Activated CD4-positive, alpha-beta T cell treated with anti-CD3 and anti-CD28 coated beads, Interleukin-2, amount 10 ng/mL, durations not matched to agents 7 days and 5 days (primary cell): ENCODE data around the gene COL2A1. TPM values are rescaled to one million over a fixed set of nuclear protein-coding genes. Genes with fewer than 3 reads are reported as not detected.
"Not testable (repeated sequence)": the region's sequence is repeated elsewhere in the genome, so short reads cannot be mapped to it uniquely, and the experiment has no call there.

Experiments
- CTCF ChIA-PET: fragments of 350-600 bp; sonication (Branson Sonifier 250); formaldehyde crosslinking; loops from one replicate; lab custom pipeline; 2021; ENCODE audit warnings: antibody characterized with exemption; lab: Charles Lee
- POLR2A ChIA-PET: fragments of 350-600 bp; sonication (Branson Sonifier 250); formaldehyde crosslinking; loops from one replicate; lab custom pipeline; 2021; ENCODE audit warnings: antibody characterized with exemption; lab: Charles Lee
- DNase-seq: peaks from one replicate; pipeline ENCODE4 v3.0.0-alpha.2; 2020
- H3K27ac Mint-ChIP-seq: one replicate; pipeline ENCODE4 v1.8.0; 2021; ENCODE audit warnings: mild to moderate bottlenecking, moderate library complexity, mixed read lengths
- H3K27me3 Mint-ChIP-seq: one replicate; pipeline ENCODE4 v1.8.0; 2021; ENCODE audit warnings: mixed read lengths
- H3K36me3 Mint-ChIP-seq: one replicate; pipeline ENCODE4 v1.8.0; 2021; ENCODE audit warnings: low read depth, mixed read lengths
- H3K4me1 Mint-ChIP-seq: one replicate; pipeline ENCODE4 v1.8.0; 2021; ENCODE audit warnings: mixed read lengths
- H3K4me3 Mint-ChIP-seq: one replicate; pipeline ENCODE4 v1.8.0; 2021; ENCODE audit warnings: mild to moderate bottlenecking, moderate library complexity, mixed read lengths
- H3K9me3 Mint-ChIP-seq: one replicate; pipeline ENCODE4 v1.8.0; 2021; ENCODE audit warnings: mixed read lengths
- total RNA-seq, 2 experiments: library from RNA; stranded (reverse); gene quantifications; one replicate each; pipeline ENCODE4 v1.2.3, GENCODE V29; 2021

Gene COL2A1
- total RNA-seq, 2 experiments from 2014 or later, result not detected

- CTCF ChIA-PET, result interaction anchor here (0.6 kb wide), 1 partner anchor 135 kb away, joined by 9 read pairs; no protein-coding TSS in a partner anchor
- Mint-ChIP-seq H3K27ac (no peak overlapping the region), H3K4me1 (no peaks in the 10 kb centered on the region), H3K36me3 (no peaks in the 10 kb centered on the region), H3K9me3 (no peaks in the 10 kb centered on the region), H3K4me3 (no peak overlapping the region), H3K27me3 (no peaks in the 10 kb centered on the region)
- POLR2A ChIA-PET, result no interaction called here
- DNase-seq, result no peak
Measured at GRCh38 chr12:47975036-47975620, 29.1 kb downstream of the COL2A1 start.

- POLR2A ChIA-PET, result no interaction called here
- Mint-ChIP-seq H3K4me3 (no peak overlapping the region), H3K27me3 (no peaks in the 10 kb centered on the region), H3K4me1 (no peaks in the 10 kb centered on the region), H3K36me3 (no peaks in the 10 kb centered on the region), H3K27ac (no peak overlapping the region), H3K9me3 (no peaks in the 10 kb centered on the region)
- no peak for DNase-seq
- CTCF ChIA-PET, result interaction anchor here (0.9 kb wide), 1 partner anchor 8 kb away, joined by 5 read pairs; no protein-coding TSS in a partner anchor
Measured at GRCh38 chr12:47973870-47974269, 30.4 kb downstream of the COL2A1 start.

DNA sequence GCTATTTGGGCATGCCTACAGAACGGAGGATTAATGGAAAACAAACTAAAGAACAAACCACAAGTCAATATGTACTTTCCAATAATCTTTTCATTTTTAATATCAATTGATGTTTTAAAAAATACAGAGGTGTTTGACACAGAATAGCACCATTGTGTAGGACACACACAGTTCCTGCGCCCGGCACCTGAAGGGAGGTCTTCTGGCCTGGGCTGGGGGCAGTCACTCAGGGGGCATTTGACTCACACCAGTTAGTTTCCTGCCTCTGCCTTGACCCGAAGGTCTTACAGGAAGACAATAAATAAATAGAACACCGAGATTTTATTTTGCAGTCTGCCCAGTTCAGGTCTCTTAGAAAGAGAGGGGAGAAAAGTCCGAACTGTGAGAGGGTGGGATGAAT lies 31.4 kb downstream of the COL2A1 start:
- H3K9me3 Mint-ChIP-seq, result no peaks in the 10 kb centered on the region
- no peak for DNase-seq
- ChIA-PET POLR2A (no interaction called here), CTCF (interaction anchor here (1.5 kb wide), 1 partner anchor 9 kb away, joined by 3 read pairs; the partner anchor contains the start of gene TMEM106C)
- no peak overlapping the region for H3K4me3 Mint-ChIP-seq
- no peaks in the 10 kb centered on the region for H3K4me1 Mint-ChIP-seq
- H3K27me3 Mint-ChIP-seq, result no peaks in the 10 kb centered on the region
- H3K36me3 Mint-ChIP-seq, result peaks cover 6% of the 10 kb centered on the region
- no peak overlapping the region for H3K27ac Mint-ChIP-seq

DNA sequence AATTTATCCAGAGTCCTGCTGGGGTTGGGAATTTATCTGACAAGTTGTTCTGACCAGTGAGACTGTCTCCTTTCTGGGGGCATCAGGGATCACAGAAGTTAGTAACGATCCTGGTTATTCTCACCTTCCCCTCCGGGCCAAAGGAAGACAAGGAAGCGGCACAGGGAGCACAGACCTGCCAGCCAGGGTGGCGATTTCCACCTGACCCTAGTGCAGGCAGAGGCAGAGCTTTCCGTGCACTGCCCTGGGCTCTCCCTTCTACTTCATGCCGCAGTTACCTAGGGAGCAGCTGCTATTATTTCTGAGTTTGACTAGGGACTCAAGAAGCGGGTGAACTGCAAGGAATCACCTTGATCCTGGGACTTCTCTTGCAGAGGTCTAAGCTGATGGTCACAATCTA lies 33.4 kb downstream of the COL2A1 start:
- ChIA-PET POLR2A (no interaction called here), CTCF (interaction anchor here (0.5 to 1.5 kb wide), 6 partner anchors 7 to 35 kb away, joined by 3 to 5 read pairs (median 3); partner anchors contain the start of gene TMEM106C)
- Mint-ChIP-seq H3K27me3 (no peaks in the 10 kb centered on the region), H3K4me3 (no peak overlapping the region), H3K36me3 (peaks cover 23% of the 10 kb centered on the region), H3K27ac (peak overlapping the region; percentile 6), H3K9me3 (no peaks in the 10 kb centered on the region), H3K4me1 (peaks cover 12% of the 10 kb centered on the region)
- DNase-seq, result no peak

- Mint-ChIP-seq H3K36me3 (peaks cover 31% of the 10 kb centered on the region), H3K9me3 (no peaks in the 10 kb centered on the region), H3K27me3 (no peaks in the 10 kb centered on the region), H3K4me3 (no peak overlapping the region), H3K4me1 (peaks cover 22% of the 10 kb centered on the region), H3K27ac (no peak overlapping the region)
- ChIA-PET POLR2A (no interaction called here), CTCF (interaction anchor here (0.5 to 0.9 kb wide), 3 partner anchors 9 to 65 kb away, joined by 3 read pairs; partner anchors contain the start of gene VDR)
- no peak for DNase-seq
Measured at GRCh38 chr12:47969845-47970244, 34.4 kb downstream of the COL2A1 start.

DNA sequence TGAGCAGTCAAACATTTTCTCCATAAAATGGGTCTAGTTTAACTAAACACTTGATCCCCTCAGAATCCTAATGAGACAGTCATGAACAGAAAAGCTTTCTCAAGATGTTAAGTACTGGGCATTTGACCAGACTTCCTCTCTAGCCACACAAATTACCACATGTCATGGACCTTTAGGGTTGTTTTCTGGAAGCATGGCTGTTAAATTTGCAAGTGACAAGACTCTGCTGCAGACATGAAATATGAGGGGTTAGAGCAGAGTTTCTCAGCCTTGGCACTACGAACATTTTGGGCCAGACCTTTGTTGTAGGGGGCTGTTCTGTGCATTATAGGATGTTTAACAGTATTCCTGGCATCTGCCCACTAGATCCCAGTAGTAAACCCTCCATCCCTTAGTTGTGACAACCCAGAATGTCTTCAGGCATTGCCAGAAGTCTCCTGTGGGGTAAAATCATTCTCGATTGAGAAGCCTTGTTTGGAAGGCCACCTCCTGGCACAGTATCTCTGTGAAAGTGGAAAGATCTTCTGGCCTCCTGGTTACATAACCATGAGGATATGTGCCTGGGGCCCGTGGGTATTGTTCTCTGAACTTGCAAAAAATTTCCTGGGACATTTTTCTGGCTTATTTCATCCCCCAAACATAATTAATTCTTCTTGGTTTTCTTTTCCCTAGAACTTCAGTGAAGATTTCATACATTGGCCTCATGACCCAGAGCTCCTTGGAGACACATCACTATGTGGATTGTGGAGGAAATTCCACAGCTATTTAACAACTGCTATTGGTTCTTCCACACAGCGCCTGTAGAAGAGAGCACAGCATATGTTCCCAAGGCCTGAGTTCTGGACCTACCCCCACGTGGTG lies 36.6 kb downstream of the COL2A1 start:
- H3K9me3 Mint-ChIP-seq, result no peaks in the 10 kb centered on the region
- no peaks in the 10 kb centered on the region for H3K27me3 Mint-ChIP-seq
- peaks cover 38% of the 10 kb centered on the region for H3K4me1 Mint-ChIP-seq
- ChIA-PET CTCF (interaction anchor here (0.6 to 1.4 kb wide), 4 partner anchors 13 to 204 kb away, joined by 3 to 5 read pairs (median 3); no protein-coding TSS in a partner anchor), POLR2A (no interaction called here)
- no peak for DNase-seq
- H3K36me3 Mint-ChIP-seq, result peaks cover 42% of the 10 kb centered on the region
- no peak overlapping the region for H3K4me3 Mint-ChIP-seq
- H3K27ac Mint-ChIP-seq, result no peak overlapping the region

DNA sequence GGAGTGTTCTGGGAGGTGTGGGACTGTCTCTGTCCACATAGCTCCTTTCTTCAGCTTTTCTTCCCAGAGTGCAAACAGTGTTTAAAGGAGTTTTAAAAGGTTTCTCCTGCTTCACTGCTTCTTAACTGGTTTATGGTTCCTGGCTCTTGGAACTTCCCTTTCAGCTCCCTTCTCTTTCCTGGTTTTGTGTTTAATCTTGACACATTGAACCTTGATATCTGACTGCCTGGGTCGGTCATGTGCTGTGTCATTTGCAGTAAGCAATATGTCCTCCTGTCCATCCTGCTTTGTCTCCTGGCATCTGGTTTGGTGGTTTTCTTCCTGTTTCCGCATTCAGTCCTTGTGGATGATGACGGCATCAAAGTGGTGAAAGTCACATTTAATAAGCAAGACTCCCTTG lies 38.7 kb downstream of the COL2A1 start:
- ChIA-PET CTCF (interaction anchor here (1.0 to 1.7 kb wide), 3 partner anchors 8 to 60 kb away, joined by 3 to 6 read pairs (median 5); partner anchors contain the start of gene VDR), POLR2A (no interaction called here)
- Mint-ChIP-seq H3K4me3 (no peak overlapping the region), H3K27ac (no peak overlapping the region), H3K9me3 (no peaks in the 10 kb centered on the region), H3K27me3 (peaks cover 15% of the 10 kb centered on the region), H3K36me3 (peaks cover 42% of the 10 kb centered on the region), H3K4me1 (peaks cover 38% of the 10 kb centered on the region)
- no peak for DNase-seq

GRCh38 chr12:47964106-47964728 lies 40.1 kb downstream of the COL2A1 start:
- Mint-ChIP-seq H3K4me1 (peaks cover 38% of the 10 kb centered on the region), H3K27me3 (peaks cover 24% of the 10 kb centered on the region), H3K27ac (peak overlapping the region; percentile 86), H3K9me3 (peaks cover 5% of the 10 kb centered on the region), H3K4me3 (peak overlapping the region; percentile 96), H3K36me3 (peaks cover 42% of the 10 kb centered on the region)
- ChIA-PET POLR2A (no interaction called here), CTCF (interaction anchor here (0.7 to 1.8 kb wide), 16 partner anchors 8 to 272 kb away, joined by 3 to 6 read pairs (median 4); partner anchors contain the start of gene VDR)
- peak; percentile 11 for DNase-seq

GRCh38 chr12:47963340-47964040 lies 40.8 kb downstream of the COL2A1 start, which contains the start of gene TMEM106C:
Gene TMEM106C (plus strand): TSS chr12:47963596. CDS start chr12:47964237, 641 bp downstream.
- Mint-ChIP-seq H3K4me1 (peaks cover 38% of the 10 kb centered on the region), H3K4me3 (peak within 1 kb of the TSS; percentile 96), H3K27ac (peak within 1 kb of the TSS; percentile 86), H3K27me3 (peaks cover 24% of the 10 kb centered on the region), H3K36me3 (peaks cover 42% of the 10 kb centered on the region), H3K9me3 (peaks cover 6% of the 10 kb centered on the region)
- ChIA-PET POLR2A (no interaction called here), CTCF (interaction anchor here (0.6 to 2.9 kb wide), 25 partner anchors 8 to 271 kb away, joined by 3 to 7 read pairs (median 4); no protein-coding TSS in a partner anchor)
- peak; percentile 91 for DNase-seq

DNA sequence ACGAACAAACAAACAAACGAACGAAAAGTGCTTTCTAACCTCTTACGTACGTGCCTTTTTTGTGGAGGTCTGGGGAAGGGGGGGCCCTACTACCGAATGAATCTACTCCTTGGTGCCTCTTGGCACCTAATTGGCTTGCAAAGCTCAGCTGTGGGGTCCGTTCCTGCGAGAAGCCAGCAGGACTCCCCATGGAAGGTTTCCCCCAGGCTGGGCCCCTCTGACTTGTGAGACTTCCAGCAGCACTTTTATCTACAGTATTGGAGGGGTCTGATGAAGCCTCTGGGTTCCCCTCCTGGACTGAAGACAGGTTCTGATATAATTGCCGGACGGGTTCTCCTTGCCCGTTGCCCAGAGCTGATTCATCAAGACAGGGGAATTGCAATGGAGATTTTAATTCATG lies 42.1 kb downstream of the COL2A1 start:
- ChIA-PET CTCF (interaction anchor here (1.4 to 2.9 kb wide), 2 partner anchors 49 to 236 kb away, joined by 3 to 7 read pairs; no protein-coding TSS in a partner anchor), POLR2A (no interaction called here)
- Mint-ChIP-seq H3K4me3 (no peak overlapping the region), H3K27me3 (peaks cover 24% of the 10 kb centered on the region), H3K36me3 (peaks cover 32% of the 10 kb centered on the region), H3K27ac (no peak overlapping the region), H3K4me1 (peaks cover 37% of the 10 kb centered on the region), H3K9me3 (peaks cover 8% of the 10 kb centered on the region)
- no peak for DNase-seq

DNA sequence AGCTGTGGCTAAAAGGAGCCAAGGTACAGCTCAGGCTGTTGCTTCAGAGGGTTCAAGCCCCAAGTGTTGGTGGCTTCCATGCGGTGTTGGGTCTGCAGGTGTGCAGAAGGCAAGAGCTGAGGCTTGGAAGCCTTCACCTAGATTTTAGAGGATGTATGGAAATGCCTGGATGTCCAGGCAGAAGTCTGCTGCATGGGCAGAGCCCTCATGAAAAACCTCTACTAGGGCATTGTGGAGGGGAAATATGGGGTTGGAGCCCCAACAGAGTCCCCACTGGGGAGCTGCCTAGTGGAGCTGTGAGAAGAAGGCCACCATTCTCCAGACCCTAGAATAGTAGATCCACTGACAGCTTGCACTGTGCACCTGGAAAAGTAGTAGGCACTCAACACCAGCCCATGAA lies 46.6 kb downstream of the COL2A1 start:
- H3K4me1 Mint-ChIP-seq, DNase-seq, H3K27ac Mint-ChIP-seq, H3K4me3 Mint-ChIP-seq, H3K36me3 Mint-ChIP-seq, POLR2A ChIA-PET: not testable (repeated sequence)
- H3K27me3 Mint-ChIP-seq, result peaks cover 34% of the 10 kb centered on the region
- CTCF ChIA-PET, result interaction anchor here (1.1 to 1.9 kb wide), 3 partner anchors 8 to 46 kb away, joined by 3 to 10 read pairs (median 5); no protein-coding TSS in a partner anchor
- peaks cover 11% of the 10 kb centered on the region for H3K9me3 Mint-ChIP-seq

DNA sequence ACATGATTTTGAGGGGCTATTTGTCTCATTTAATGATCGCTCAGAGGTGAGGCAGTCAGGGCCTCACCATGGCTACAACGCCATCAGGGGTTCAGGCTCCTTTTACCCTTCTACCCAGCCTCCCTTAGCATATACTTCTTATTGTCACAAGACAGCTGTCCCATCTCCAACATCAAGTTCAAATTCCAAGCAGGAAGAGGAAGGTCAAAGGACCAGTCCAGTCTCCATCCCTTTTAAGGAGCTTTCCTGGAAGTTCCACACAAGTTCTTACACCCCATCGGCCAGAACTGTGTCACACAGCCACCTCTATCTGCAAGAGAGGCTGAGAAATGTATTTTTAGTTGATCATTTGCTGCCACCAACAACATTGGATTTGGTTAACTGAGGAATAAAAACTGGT lies 49.2 kb downstream of the COL2A1 start:
- peaks cover 11% of the 10 kb centered on the region for H3K9me3 Mint-ChIP-seq
- no peak overlapping the region for H3K4me3 Mint-ChIP-seq
- CTCF ChIA-PET, result no interaction called here
- no peak for DNase-seq
- H3K27me3 Mint-ChIP-seq, result peaks cover 16% of the 10 kb centered on the region
- peaks cover 6% of the 10 kb centered on the region for H3K4me1 Mint-ChIP-seq
- POLR2A ChIA-PET, result no interaction called here
- H3K36me3 Mint-ChIP-seq, result no peaks in the 10 kb centered on the region
- H3K27ac Mint-ChIP-seq, result no peak overlapping the region
